ENCODE measurements around the gene PTPRJ.
A peak's percentile ranks its signal among the peaks of the same experiment; 100 is the strongest.

GRCh38 chr11:48154151-48154550, 173.8 kb downstream of the PTPRJ start:
- TF ChIP-seq CTCF (IDR thresholded peaks at IDR 0.05; ENCODE audit: extremely low read depth in 1 of 2, insufficient read depth in 1 of 2, low read depth in 1 of 2, low read length in 2 of 2) (no peak), EZH2 (IDR thresholded peaks at IDR 0.05; ENCODE audit: borderline replicate concordance, low read depth, low read length, severe bottlenecking) (no peak), POLR2AphosphoS5 (IDR thresholded peaks at IDR 0.05; ENCODE audit: insufficient read depth, low read depth, low read length) (peak; percentile 43), MAX (IDR thresholded peaks at IDR 0.05; ENCODE audit: insufficient read depth, insufficient read length) (no peak), POLR2A (IDR thresholded peaks at IDR 0.05; ENCODE audit: low read depth, low read length) (peak; percentile 23), JUN (IDR thresholded peaks at IDR 0.05; ENCODE audit: borderline replicate concordance, insufficient read depth, insufficient read length, low read depth) (peak; percentile 77), FOS (IDR thresholded peaks at IDR 0.05; ENCODE audit: borderline replicate concordance, insufficient read depth, low read length) (peak; percentile 74), MYC (IDR thresholded peaks at IDR 0.05; ENCODE audit: low read depth, low read length) (no peak)

Data from endothelial cell of umbilical vein (primary cell).